Left kidney (tissue), 2 donors: ENCODE data around the gene MRPL37. TPM values are rescaled to one million over a fixed set of nuclear protein-coding genes. Genes with fewer than 3 reads are reported as not detected.

Experiments used
- DNase-seq: peaks from one replicate; pipeline ENCODE4 v3.0.0-alpha.2; 2013
- polyA plus RNA-seq: library from polyadenylated mRNA; unstranded; fragments of 120-200 nt; gene quantifications from one replicate; pipeline ENCODE4 v1.2.1, GENCODE V29; 2013; ENCODE audit not compliant: insufficient read length

Gene MRPL37
- polyA plus RNA-seq, 1 donor, result 81.9 TPM

GRCh38 chr1:54239035-54239383 is 39.0 kb downstream of the MRPL37 start:
- DNase-seq, result no peak

GRCh38 chr1:54239631-54240031 is 39.7 kb downstream of the MRPL37 start:
- no peak for DNase-seq

GRCh38 chr1:54240741-54241335 is 40.9 kb downstream of the MRPL37 start:
- DNase-seq, result no peak

- DNase-seq, result no peak
Observed at GRCh38 chr1:54241364-54241763, 41.4 kb downstream of the MRPL37 start.

GRCh38 chr1:54243022-54243421 is 43.1 kb downstream of the MRPL37 start:
- no peak for DNase-seq

GRCh38 chr1:54244655-54245054 is 44.7 kb downstream of the MRPL37 start:
- no peak for DNase-seq

- no peak for DNase-seq
Observed at GRCh38 chr1:54245501-54245900, 45.5 kb downstream of the MRPL37 start.

GRCh38 chr1:54246116-54246721 is 46.3 kb downstream of the MRPL37 start:
- no peak for DNase-seq

GRCh38 chr1:54247863-54248515 is 48.0 kb downstream of the MRPL37 start:
- DNase-seq, result no peak

- no peak for DNase-seq
Observed at GRCh38 chr1:54248966-54249365, 49.0 kb downstream of the MRPL37 start.

GRCh38 chr1:54249819-54250435 is 50.0 kb downstream of the MRPL37 start:
- no peak for DNase-seq

GRCh38 chr1:54250670-54251069 is 50.7 kb downstream of the MRPL37 start:
- no peak for DNase-seq

GRCh38 chr1:54252371-54252936 is 52.5 kb downstream of the MRPL37 start:
- no peak for DNase-seq

GRCh38 chr1:54253480-54253879 is 53.5 kb downstream of the MRPL37 start:
- no peak for DNase-seq

GRCh38 chr1:54254055-54254454 is 54.1 kb downstream of the MRPL37 start:
- DNase-seq, result no peak

- no peak for DNase-seq
Observed at GRCh38 chr1:54255026-54255702, 55.2 kb downstream of the MRPL37 start.

- DNase-seq, result no peak
Observed at GRCh38 chr1:54256522-54257345, 56.8 kb downstream of the MRPL37 start.

GRCh38 chr1:54257346-54257620 is 57.3 kb downstream of the MRPL37 start:
- DNase-seq, result no peak

GRCh38 chr1:54257876-54258275 is 57.9 kb downstream of the MRPL37 start:
- DNase-seq, result no peak

GRCh38 chr1:54259546-54260140 is 59.7 kb downstream of the MRPL37 start:
- no peak for DNase-seq

- no peak for DNase-seq
Observed at GRCh38 chr1:54260810-54261209, 60.8 kb downstream of the MRPL37 start.
